ENCODE results near the gene ATXN7L1. TPM values are rescaled to one million over a fixed set of nuclear protein-coding genes. Genes with fewer than 3 reads are reported as not detected.
A peak's percentile ranks its signal among the peaks of the same experiment; 100 is the strongest.

The ATXN7L1 gene
- total RNA-seq, 6 experiments from 2014 or later, result 7.1 to 15.7 (median 11.0) TPM

DNA sequence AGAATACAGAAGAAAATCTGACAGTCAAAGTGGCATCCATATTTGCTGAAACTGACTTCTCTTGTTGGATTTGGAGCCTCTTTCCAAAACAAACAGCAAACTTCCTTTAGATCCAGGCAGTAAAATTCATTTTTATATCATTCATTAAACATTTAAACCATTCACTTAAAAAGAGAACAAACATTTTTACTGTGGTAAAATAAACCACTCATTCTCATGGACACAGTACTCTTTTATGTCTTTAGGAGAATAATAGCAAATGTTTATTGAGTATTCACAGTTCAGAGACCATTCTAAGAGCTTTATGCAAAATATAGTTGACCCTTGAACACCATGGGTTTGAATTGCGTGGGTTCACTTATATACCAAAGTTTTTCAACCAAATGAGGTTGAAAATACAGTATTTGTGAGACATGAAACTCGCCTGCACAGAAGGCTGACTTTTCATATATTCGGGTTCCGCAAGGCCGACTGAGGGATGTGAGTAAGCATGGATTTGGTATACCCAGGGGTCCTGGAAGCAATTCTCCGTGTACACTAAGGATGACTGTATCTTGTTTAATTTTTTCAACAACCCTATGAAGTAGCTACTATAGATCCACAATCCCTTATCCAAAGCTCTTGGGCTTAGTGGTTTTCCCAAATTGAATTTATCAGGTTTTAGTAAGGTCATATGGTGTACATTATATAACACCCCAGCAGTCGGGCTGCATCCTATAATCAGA lies 49.1 kb downstream of the ATXN7L1 start:
- Histone ChIP-seq H3K4me1 (peaks cover 0 to 26% (median 7%) of the 10 kb centered on the region in 4 donors), H3K36me3 (no peaks in the 10 kb centered on the region), H3K27me3 (no peaks in the 10 kb centered on the region), H3K9me3 (no peaks in the 10 kb centered on the region), H3K27ac (no peak overlapping the region), H3K4me3 (no peak overlapping the region)
- intact Hi-C loops (cut with DNase I), result no loop called here
- WGBS (ENCODE audit: insufficient coverage, low coverage, low lambda C conversion rate, missing lambda C conversion rate), result 90% methylated on average over 7 of the region's 7 CpGs
- no peak for DNase-seq
- no peak for TF ChIP-seq POLR2A (IDR thresholded peaks at IDR 0.05)
- TF ChIP-seq, protein P1, sequence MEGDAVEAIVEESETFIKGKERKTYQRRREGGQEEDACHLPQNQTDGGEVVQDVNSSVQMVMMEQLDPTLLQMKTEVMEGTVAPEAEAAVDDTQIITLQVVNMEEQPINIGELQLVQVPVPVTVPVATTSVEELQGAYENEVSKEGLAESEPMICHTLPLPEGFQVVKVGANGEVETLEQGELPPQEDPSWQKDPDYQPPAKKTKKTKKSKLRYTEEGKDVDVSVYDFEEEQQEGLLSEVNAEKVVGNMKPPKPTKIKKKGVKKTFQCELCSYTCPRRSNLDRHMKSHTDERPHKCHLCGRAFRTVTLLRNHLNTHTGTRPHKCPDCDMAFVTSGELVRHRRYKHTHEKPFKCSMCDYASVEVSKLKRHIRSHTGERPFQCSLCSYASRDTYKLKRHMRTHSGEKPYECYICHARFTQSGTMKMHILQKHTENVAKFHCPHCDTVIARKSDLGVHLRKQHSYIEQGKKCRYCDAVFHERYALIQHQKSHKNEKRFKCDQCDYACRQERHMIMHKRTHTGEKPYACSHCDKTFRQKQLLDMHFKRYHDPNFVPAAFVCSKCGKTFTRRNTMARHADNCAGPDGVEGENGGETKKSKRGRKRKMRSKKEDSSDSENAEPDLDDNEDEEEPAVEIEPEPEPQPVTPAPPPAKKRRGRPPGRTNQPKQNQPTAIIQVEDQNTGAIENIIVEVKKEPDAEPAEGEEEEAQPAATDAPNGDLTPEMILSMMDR (IDR thresholded peaks at IDR 0.05), result no peak
- ATAC-seq, result no peak

DNA sequence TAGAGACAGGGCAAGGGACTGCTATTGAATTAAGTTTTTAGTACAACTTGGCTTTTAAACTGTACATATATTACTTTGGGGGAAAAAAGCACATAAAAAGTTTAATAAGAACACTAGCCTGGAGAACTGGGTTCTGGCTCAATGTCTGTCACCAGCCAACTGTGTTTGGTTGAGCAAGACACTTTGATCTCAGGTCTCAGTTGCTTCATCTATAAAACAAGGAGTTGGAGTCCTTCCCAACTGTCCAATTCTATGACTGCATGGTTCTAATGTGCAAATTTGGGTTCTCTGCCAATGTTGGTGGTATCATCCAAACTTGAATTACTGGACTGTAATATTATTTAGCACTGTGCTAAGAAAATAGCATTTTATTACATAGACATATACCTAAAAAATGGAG lies 50.3 kb downstream of the ATXN7L1 start:
- peaks cover 0 to 26% (median 7%) of the 10 kb centered on the region in 4 donors for H3K4me1 ChIP-seq
- H3K27me3 ChIP-seq, result no peaks in the 10 kb centered on the region
- intact Hi-C loops (cut with DNase I), result no loop called here
- H3K9me3 ChIP-seq, result no peaks in the 10 kb centered on the region
- H3K27ac ChIP-seq, result no peak overlapping the region
- no peak for TF ChIP-seq POLR2A (IDR thresholded peaks at IDR 0.05)
- TF ChIP-seq, protein P1 (IDR thresholded peaks at IDR 0.05), result no peak
- DNase-seq (no peak), ATAC-seq (peak; percentile 74 to 89 (median 84))
- no peak overlapping the region for H3K4me3 ChIP-seq
- no peaks in the 10 kb centered on the region for H3K36me3 ChIP-seq

DNA sequence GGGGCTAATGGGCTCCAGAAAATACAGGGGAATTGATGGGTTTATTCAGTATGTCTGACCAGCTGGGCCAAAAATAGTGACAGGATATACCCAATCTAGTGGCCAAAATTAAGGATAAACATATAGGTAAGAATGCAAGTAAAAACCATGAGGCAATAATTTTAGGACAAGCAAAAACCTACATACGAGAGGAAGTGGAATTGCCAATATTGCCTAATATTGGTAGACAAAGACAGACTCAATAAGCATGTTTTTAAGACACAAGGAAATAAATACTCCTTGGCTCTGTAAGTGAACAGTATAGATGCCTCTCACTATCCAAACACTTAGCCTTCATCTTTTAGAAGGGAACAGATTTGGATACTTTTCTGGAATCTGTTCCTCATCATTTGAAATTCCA lies 51.0 kb downstream of the ATXN7L1 start:
- intact Hi-C loops (cut with DNase I), result no loop called here
- WGBS (ENCODE audit: insufficient coverage, low coverage, low lambda C conversion rate, missing lambda C conversion rate), result 43% methylated on average over 1 of the region's 1 CpG
- ATAC-seq (no peak), DNase-seq (no peak)
- Histone ChIP-seq H3K36me3 (no peaks in the 10 kb centered on the region), H3K9me3 (no peaks in the 10 kb centered on the region), H3K4me1 (peaks cover 0 to 26% (median 7%) of the 10 kb centered on the region in 4 donors), H3K27me3 (no peaks in the 10 kb centered on the region), H3K4me3 (no peak overlapping the region), H3K27ac (no peak overlapping the region)
- no peak for TF ChIP-seq POLR2A (IDR thresholded peaks at IDR 0.05)
- TF ChIP-seq, protein P1 (IDR thresholded peaks at IDR 0.05), result no peak

DNA sequence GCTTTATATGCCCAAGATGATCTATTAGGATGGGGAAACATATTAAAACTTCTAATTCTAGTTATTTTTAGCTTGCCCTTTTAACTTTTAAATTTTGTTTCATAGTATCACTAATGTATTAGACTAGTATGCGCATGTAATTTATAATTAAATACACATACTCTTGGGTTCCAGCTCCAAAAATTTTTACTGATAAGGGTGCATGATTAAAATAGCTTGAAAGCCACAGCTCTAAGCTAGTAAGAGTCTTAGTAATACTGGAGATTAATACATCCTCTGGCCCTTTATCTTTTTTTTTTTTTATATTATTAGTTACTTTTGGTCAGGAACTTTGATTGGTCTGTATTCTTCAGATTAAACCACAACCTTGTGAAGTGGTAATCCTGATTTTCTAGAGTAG lies 53.6 kb downstream of the ATXN7L1 start:
- H3K4me1 ChIP-seq, result peaks cover 0 to 10% (median 5%) of the 10 kb centered on the region in 4 donors
- H3K4me3 ChIP-seq, result no peak overlapping the region
- no peak for ATAC-seq
- TF ChIP-seq POLR2A (IDR thresholded peaks at IDR 0.05), result no peak
- 94% methylated on average over 1 of the region's 1 CpG for WGBS (ENCODE audit: insufficient coverage, low coverage, low lambda C conversion rate, missing lambda C conversion rate)
- intact Hi-C loops (cut with DNase I), result no loop called here
- H3K27ac ChIP-seq, result no peak overlapping the region
- DNase-seq, result no peak
- no peaks in the 10 kb centered on the region for H3K36me3 ChIP-seq
- H3K9me3 ChIP-seq, result no peaks in the 10 kb centered on the region
- no peaks in the 10 kb centered on the region for H3K27me3 ChIP-seq

DNA sequence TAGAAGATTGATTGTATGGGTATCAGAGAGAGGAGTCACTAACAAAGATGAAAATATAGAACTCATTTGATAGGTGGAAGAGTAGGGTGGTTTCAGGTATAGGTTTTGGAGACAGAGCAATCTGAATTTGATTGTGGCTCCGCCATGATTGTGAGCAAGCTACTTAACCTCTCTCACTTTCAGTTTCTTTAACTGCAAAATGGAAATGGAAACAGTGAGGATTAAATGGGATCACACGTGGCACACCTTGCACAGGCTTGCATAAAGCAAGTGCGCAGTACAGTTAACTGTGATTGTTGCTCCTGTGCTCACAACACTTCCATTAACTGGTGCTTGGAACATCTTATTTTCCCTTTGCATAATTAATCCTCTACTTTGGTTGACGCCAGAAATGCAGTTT lies 54.9 kb downstream of the ATXN7L1 start:
- no peaks in the 10 kb centered on the region for H3K9me3 ChIP-seq
- 96% methylated on average over 4 of the region's 4 CpGs for whole genome bisulfite sequencing (ENCODE audit: insufficient coverage, low coverage, low lambda C conversion rate, missing lambda C conversion rate)
- ATAC-seq (no peak), DNase-seq (no peak)
- H3K27ac ChIP-seq, result no peak overlapping the region
- no peak overlapping the region for H3K4me3 ChIP-seq
- H3K4me1 ChIP-seq, result peaks cover 0 to 10% (median 4%) of the 10 kb centered on the region in 4 donors
- no peaks in the 10 kb centered on the region for H3K36me3 ChIP-seq
- intact Hi-C loops (cut with DNase I), result no loop called here
- TF ChIP-seq POLR2A (IDR thresholded peaks at IDR 0.05), result no peak
- TF ChIP-seq, protein P1 (IDR thresholded peaks at IDR 0.05), result no peak
- no peaks in the 10 kb centered on the region for H3K27me3 ChIP-seq
